HG03571 (cell line): ENCODE data around the gene FOXD2.

Source experiments
- ATAC-seq: cut with Tn5 transposase; IDR thresholded peaks from one replicate; pipeline ENCODE4 v1.9.1; 2021; ENCODE audit not compliant: unreplicated experiment

Gene FOXD2

GRCh38 chr1:47459253-47459788 lies 21.5 kb downstream of the FOXD2 start:
- ATAC-seq = no peak

- no peak for ATAC-seq
Measured at GRCh38 chr1:47460040-47460439, 22.2 kb downstream of the FOXD2 start.

- ATAC-seq = no peak
Measured at GRCh38 chr1:47460456-47460855, 22.6 kb downstream of the FOXD2 start.

- ATAC-seq = no peak
Measured at GRCh38 chr1:47465605-47466004, 27.8 kb downstream of the FOXD2 start.

- ATAC-seq = no peak
Measured at GRCh38 chr1:47468709-47469389, 31.0 kb downstream of the FOXD2 start.

- no peak for ATAC-seq
Measured at GRCh38 chr1:47469390-47469759, 31.5 kb downstream of the FOXD2 start.

- ATAC-seq = no peak
Measured at GRCh38 chr1:47469910-47470309, 32.1 kb downstream of the FOXD2 start.

GRCh38 chr1:47471163-47471562 lies 33.3 kb downstream of the FOXD2 start:
- no peak for ATAC-seq

- ATAC-seq = no peak
Measured at GRCh38 chr1:47474278-47475193, 36.7 kb downstream of the FOXD2 start.

GRCh38 chr1:47477595-47478080 lies 39.8 kb downstream of the FOXD2 start:
- ATAC-seq = no peak

GRCh38 chr1:47478090-47478489 lies 40.2 kb downstream of the FOXD2 start:
- ATAC-seq = no peak

- ATAC-seq = no peak
Measured at GRCh38 chr1:47479664-47480063, 41.8 kb downstream of the FOXD2 start.

GRCh38 chr1:47481936-47482335 lies 44.1 kb downstream of the FOXD2 start:
- ATAC-seq = no peak

- ATAC-seq = no peak
Measured at GRCh38 chr1:47482786-47483185, 44.9 kb downstream of the FOXD2 start.

- no peak for ATAC-seq
Measured at GRCh38 chr1:47483651-47484050, 45.8 kb downstream of the FOXD2 start.

GRCh38 chr1:47485817-47486216 lies 48.0 kb downstream of the FOXD2 start:
- no peak for ATAC-seq

- no peak for ATAC-seq
Measured at GRCh38 chr1:47487332-47487731, 49.5 kb downstream of the FOXD2 start.

- no peak for ATAC-seq
Measured at GRCh38 chr1:47487850-47488450, 50.1 kb downstream of the FOXD2 start.
